GM23338 (cell line): ENCODE data around the gene ASB9. TPM values are rescaled to one million over a fixed set of nuclear protein-coding genes. Genes with fewer than 3 reads are reported as not detected.
"Not testable (repeated sequence)": the region's sequence is repeated elsewhere in the genome, so short reads cannot be mapped to it uniquely, and the experiment has no call there.

Experiments
- ATAC-seq: fragments of 200-7000 bp; cut with Tn5 transposase; 3 replicates; pipeline ENCODE4 v1.9.1; 2020
- DNase-seq: peaks from one replicate; pipeline ENCODE4 v3.0.0-alpha.2; 2015; ENCODE audit warnings: low spot score
- H2AFZ ChIP-seq: fragments of 200-600 bp; sonication (generic); 2 replicates; pipeline ENCODE4 v1.8.0; 2016; ENCODE audit warnings: antibody characterized with exemption, mild to moderate bottlenecking, moderate library complexity
- H3F3A ChIP-seq: fragments of 200-600 bp; sonication (generic); replicated peaks from 2 replicates; pipeline ENCODE4 v1.8.0; 2017; ENCODE audit warnings: antibody characterized with exemption, mixed run types, low read depth
- H3K27ac ChIP-seq: fragments of 200-600 bp; sonication (generic); 2 replicates; pipeline ENCODE4 v1.6.1; 2016; ENCODE audit warnings: low read depth
- H3K27me3 ChIP-seq: fragments of 200-600 bp; sonication (generic); 2 replicates; pipeline ENCODE4 v1.8.0; 2016; ENCODE audit warnings: mild to moderate bottlenecking, mixed run types, moderate library complexity; ENCODE audit not compliant: insufficient read depth
- H3K36me3 ChIP-seq: fragments of 200-600 bp; sonication (generic); 2 replicates; pipeline ENCODE4 v1.8.0; 2016; ENCODE audit warnings: mild to moderate bottlenecking; ENCODE audit not compliant: insufficient read depth
- H3K4me1 ChIP-seq: fragments of 200-600 bp; sonication (generic); 2 replicates; pipeline ENCODE4 v1.8.0; 2016; ENCODE audit warnings: mild to moderate bottlenecking, moderate library complexity; ENCODE audit not compliant: insufficient read depth
- H3K4me2 ChIP-seq: fragments of 200-600 bp; sonication (generic); 2 replicates; pipeline ENCODE4 v1.7.1; 2017; ENCODE audit warnings: mixed run types
- H3K4me3 ChIP-seq: fragments of 200-600 bp; sonication (generic); 2 replicates; pipeline ENCODE4 v1.6.1; 2016; ENCODE audit warnings: mixed run types
- H3K79me2 ChIP-seq: fragments of 200-600 bp; sonication (generic); replicated peaks from 2 replicates; pipeline ENCODE4 v1.8.0; 2017; ENCODE audit warnings: mild to moderate bottlenecking; ENCODE audit not compliant: insufficient read depth
- H3K9me2 ChIP-seq: fragments of 200-600 bp; sonication (generic); 2 replicates; pipeline ENCODE4 v1.8.0; 2017; ENCODE audit not compliant: insufficient read depth
- H4K20me1 ChIP-seq: fragments of 200-600 bp; sonication (generic); replicated peaks from 2 replicates; pipeline ENCODE4 v1.8.0; 2017; ENCODE audit warnings: mild to moderate bottlenecking; ENCODE audit not compliant: insufficient read depth
- H3K27ac Mint-ChIP-seq: 2 replicates; pipeline ENCODE4 v1.8.0; 2020; ENCODE audit warnings: inconsistent platforms, mild to moderate bottlenecking, moderate library complexity, mixed read lengths
- H3K27me3 Mint-ChIP-seq: 3 replicates; pipeline ENCODE4 v1.8.0; 2022; ENCODE audit warnings: low read depth, mild to moderate bottlenecking, moderate library complexity, mixed read lengths, inconsistent platforms; ENCODE audit not compliant: insufficient read depth, poor library complexity
- H3K36me3 Mint-ChIP-seq: 3 replicates; pipeline ENCODE4 v1.8.0; 2021; ENCODE audit warnings: low read depth, mild to moderate bottlenecking, inconsistent platforms, moderate library complexity, mixed read lengths
- H3K4me1 Mint-ChIP-seq: 3 replicates; pipeline ENCODE4 v1.8.0; 2020; ENCODE audit warnings: mild to moderate bottlenecking, inconsistent platforms, mixed read lengths
- H3K4me3 Mint-ChIP-seq: 3 replicates; pipeline ENCODE4 v1.8.0; 2021; ENCODE audit warnings: moderate library complexity, mild to moderate bottlenecking, inconsistent platforms, mixed read lengths
- H3K9me3 Mint-ChIP-seq: 3 replicates; pipeline ENCODE4 v1.8.0; 2020; ENCODE audit warnings: moderate library complexity, mild to moderate bottlenecking, inconsistent platforms, mixed read lengths
- CREB1 ChIP-seq: fragments of 250-450 bp; sonication (Bioruptor Pico); IDR thresholded peaks from 2 replicates; pipeline ENCODE4 v1.5.0; 2020; ENCODE audit warnings: low read depth, mild to moderate bottlenecking, moderate library complexity
- ETS1 ChIP-seq: IDR thresholded peaks from 2 replicates; pipeline ENCODE4 v1.6.1; 2016; ENCODE audit warnings: antibody characterized with exemption
- EZH2 ChIP-seq: fragments of 200-600 bp; sonication (generic); IDR thresholded peaks from one replicate; pipeline ENCODE4 v1.8.0; 2017; ENCODE audit warnings: antibody characterized with exemption, mild to moderate bottlenecking, low read depth; ENCODE audit not compliant: unreplicated experiment
- EZH2phosphoT487 ChIP-seq: fragments of 200-600 bp; sonication (generic); IDR thresholded peaks from one replicate; pipeline ENCODE4 v1.8.1; 2018; ENCODE audit warnings: antibody characterized with exemption; ENCODE audit not compliant: unreplicated experiment
- JUNB ChIP-seq: IDR thresholded peaks from one replicate; pipeline ENCODE4 v1.6.1; 2016; ENCODE audit warnings: antibody characterized with exemption; ENCODE audit not compliant: unreplicated experiment
- NANOG ChIP-seq: IDR thresholded peaks from 2 replicates; pipeline ENCODE4 v1.6.1; 2016; ENCODE audit warnings: antibody characterized with exemption, borderline replicate concordance
- POLR2AphosphoS5 ChIP-seq: IDR thresholded peaks from 2 replicates; pipeline ENCODE4 v1.6.1; 2016; ENCODE audit warnings: antibody characterized with exemption, low read depth
- STAT1 ChIP-seq: IDR thresholded peaks from one replicate; pipeline ENCODE4 v1.6.1; 2016; ENCODE audit warnings: antibody characterized with exemption; ENCODE audit not compliant: unreplicated experiment
- ZNF114 ChIP-seq: fragments of 250-450 bp; sonication (Bioruptor Pico); IDR thresholded peaks from 2 replicates; pipeline ENCODE4 v1.5.0; 2020; ENCODE audit warnings: mild to moderate bottlenecking, moderate library complexity
- ZNF331 ChIP-seq: fragments of 250-450 bp; sonication (Bioruptor Pico); IDR thresholded peaks from 2 replicates; pipeline ENCODE4 v1.5.0; 2020; ENCODE audit warnings: low read depth, mild to moderate bottlenecking, moderate library complexity
- polyA plus RNA-seq: library from polyadenylated mRNA; unstranded; fragments of >200 nt; fragmentation: Nextera tagmentation; extraction: Ambion mirVana; gene quantifications from 2 replicates; pipeline ENCODE4 v1.2.1, GENCODE V29; 2016
- total RNA-seq: library from RNA; depleted of rRNA; stranded (reverse); fragments of >200 nt; shearing (Covaris generic); gene quantifications from 2 replicates; pipeline ENCODE4 v1.2.3, GENCODE V29; 2014

ASB9 gene
- total and polyA plus RNA-seq, 2 experiments from 2014 or later: 0.37 to 0.42 TPM

- Histone ChIP-seq H3K79me2 (no peaks in the 10 kb centered on the region), H2AFZ (no peak overlapping the region), H3K27me3 (no peaks in the 10 kb centered on the region), H3K9me2 (no peaks in the 10 kb centered on the region), H3K4me3 (no peak overlapping the region), H4K20me1 (no peaks in the 10 kb centered on the region), H3K27ac (no peak overlapping the region), H3K36me3 (no peaks in the 10 kb centered on the region), H3K4me1 (no peaks in the 10 kb centered on the region), H3F3A (no peaks in the 10 kb centered on the region), H3K4me2 (no peak overlapping the region)
- peaks cover 1% of the 10 kb centered on the region for H3K27me3 Mint-ChIP-seq
- no peak overlapping the region for H3K27ac Mint-ChIP-seq
- no peak overlapping the region for H3K4me3 Mint-ChIP-seq
- TF ChIP-seq ETS1 (no peak), ZNF114 (CRISPR knock-in tag) (no peak), POLR2AphosphoS5 (no peak), CREB1 (CRISPR knock-in tag) (no peak), NANOG (no peak)
- H3K36me3 Mint-ChIP-seq: no peaks in the 10 kb centered on the region
- ATAC-seq (no peak), DNase-seq (no peak)
- H3K9me3 Mint-ChIP-seq: no peaks in the 10 kb centered on the region
- H3K4me1 Mint-ChIP-seq: no peaks in the 10 kb centered on the region
These were observed 40.2 kb upstream of the ASB9 start for GRCh38 chrX:15310117-15310516.

GRCh38 chrX:15305899-15306298 is 36.0 kb upstream of the ASB9 start:
- not testable (repeated sequence) for H3K9me2 ChIP-seq, H3K36me3 ChIP-seq, ATAC-seq, H3K36me3 Mint-ChIP-seq, H3K27me3 ChIP-seq, H3K4me1 Mint-ChIP-seq, H3K27ac ChIP-seq, H3K27me3 Mint-ChIP-seq, H3K4me2 ChIP-seq, H4K20me1 ChIP-seq, H3K4me3 Mint-ChIP-seq, H3K4me1 ChIP-seq, H3K4me3 ChIP-seq, DNase-seq, H3F3A ChIP-seq, H2AFZ ChIP-seq, H3K79me2 ChIP-seq, H3K9me3 Mint-ChIP-seq, H3K27ac Mint-ChIP-seq

GRCh38 chrX:15301924-15302323 is 32.0 kb upstream of the ASB9 start:
- no peak overlapping the region for H3K4me3 ChIP-seq
- ATAC-seq (no peak), DNase-seq (no peak)
- no peak overlapping the region for H3K4me3 Mint-ChIP-seq
- H3K27ac Mint-ChIP-seq: no peak overlapping the region
- H3K79me2 ChIP-seq: no peaks in the 10 kb centered on the region
- no peaks in the 10 kb centered on the region for H4K20me1 ChIP-seq
- H3F3A ChIP-seq: no peaks in the 10 kb centered on the region
- no peaks in the 10 kb centered on the region for H3K9me2 ChIP-seq
- peaks cover 11% of the 10 kb centered on the region; the same call in 2 of the 3 replicates for H3K4me1 Mint-ChIP-seq
- no peaks in the 10 kb centered on the region for H3K4me1 ChIP-seq
- H3K36me3 ChIP-seq: no peaks in the 10 kb centered on the region
- H3K27me3 Mint-ChIP-seq: no peaks in the 10 kb centered on the region
- H3K9me3 Mint-ChIP-seq: no peaks in the 10 kb centered on the region
- no peak overlapping the region for H2AFZ ChIP-seq
- H3K27me3 ChIP-seq: no peaks in the 10 kb centered on the region
- H3K36me3 Mint-ChIP-seq: no peaks in the 10 kb centered on the region
- no peak overlapping the region for H3K4me2 ChIP-seq
- no peak overlapping the region for H3K27ac ChIP-seq
- TF ChIP-seq EZH2 (no peak), ZNF114 (CRISPR knock-in tag) (no peak), ZNF331 (CRISPR knock-in tag) (no peak), ETS1 (no peak), EZH2phosphoT487 (no peak), CREB1 (CRISPR knock-in tag) (no peak), STAT1 (no peak), JUNB (no peak)
